GM12801 (cell line): ENCODE measurements around the gene CSNK1E.

Source experiments
- CTCF ChIP-seq: IDR thresholded peaks from one replicate; pipeline ENCODE4 v1.5.1; 2011; ENCODE audit warnings: control low read depth; ENCODE audit not compliant: insufficient read length; ENCODE audit errors: extremely low read depth

CSNK1E gene

GRCh38 chr22:38246046-38246658 lies 71.1 kb downstream of the CSNK1E start:
- TF ChIP-seq CTCF = no peak

GRCh38 chr22:38244106-38244505 lies 73.1 kb downstream of the CSNK1E start:
- TF ChIP-seq CTCF = no peak

GRCh38 chr22:38243007-38243765 lies 74.0 kb downstream of the CSNK1E start:
- TF ChIP-seq CTCF = no peak

- TF ChIP-seq CTCF = no peak
These were observed 76.4 kb downstream of the CSNK1E start for GRCh38 chr22:38240734-38241252.
